Measurements from ENCODE around the gene AFF1.

Gene AFF1

DNA sequence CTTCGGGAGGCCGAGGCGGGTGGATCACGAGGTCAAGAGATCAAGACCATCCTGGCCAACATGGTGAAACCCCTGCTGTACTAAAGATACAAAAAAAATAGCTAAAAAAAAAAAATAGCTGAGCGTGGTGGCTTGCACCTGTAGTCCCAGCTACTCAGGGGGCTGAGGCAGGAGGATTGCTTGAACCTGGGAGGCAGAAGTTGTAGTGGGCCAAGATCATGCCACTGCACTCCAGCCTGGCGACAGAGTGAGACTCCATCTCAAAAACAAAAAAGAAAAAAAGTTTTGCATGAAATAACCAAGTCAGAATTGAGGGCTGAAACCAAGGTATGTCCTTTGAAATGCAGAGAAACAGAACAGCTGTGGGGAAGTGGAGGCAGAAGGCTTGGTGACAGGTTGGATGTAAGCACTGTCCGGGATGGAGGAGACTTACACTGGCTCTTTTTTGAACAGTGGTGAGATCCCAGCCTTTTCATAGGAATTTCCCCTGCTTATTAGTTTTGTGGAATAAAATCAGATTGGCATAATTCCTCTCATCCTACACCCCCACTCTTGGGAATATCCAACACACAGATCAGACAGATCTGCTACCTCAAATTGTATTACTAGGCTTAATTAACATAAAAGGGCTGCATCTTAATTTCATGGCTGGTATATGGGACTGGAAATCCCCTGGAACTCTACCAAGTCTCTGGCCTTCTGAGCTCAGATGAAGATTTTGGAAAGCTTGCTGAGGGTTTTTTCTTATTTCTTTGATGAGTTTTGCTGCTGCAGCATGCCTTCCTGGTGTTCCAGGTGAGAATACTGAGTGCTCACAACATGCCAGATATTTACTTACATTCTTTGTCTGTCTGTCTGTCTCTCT lies 23.8 kb upstream of the AFF1 start:
- TF ChIP-seq POLR2A (IDR thresholded peaks at IDR 0.05; ENCODE audit: low read depth, low read length): no peak
- DNase-seq (ENCODE audit: insufficient read length, low spot score): no peak
- no peak for FAIRE-seq

DNA sequence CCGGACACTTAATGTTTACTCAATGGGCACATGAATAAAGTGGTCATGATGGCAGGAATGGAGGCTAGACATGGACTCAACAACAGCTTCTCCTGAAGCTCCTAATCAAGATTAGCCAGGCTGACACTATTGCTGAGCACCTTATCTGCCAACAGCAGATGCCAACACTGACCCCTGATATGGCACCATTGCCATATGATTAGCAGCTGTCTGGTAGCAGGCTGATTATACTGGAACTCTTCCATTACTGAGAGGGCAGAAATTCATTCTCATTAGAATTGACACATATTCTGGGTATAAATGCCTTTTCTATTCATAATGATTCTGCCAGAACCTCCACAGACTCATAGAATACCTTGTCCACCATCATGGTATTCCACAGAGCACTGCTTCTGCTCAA lies 18.4 kb upstream of the AFF1 start:
- no peak for TF ChIP-seq POLR2A (IDR thresholded peaks at IDR 0.05; ENCODE audit: low read depth, low read length)
- DNase-seq (ENCODE audit: insufficient read length, low spot score): no peak
- no peak for FAIRE-seq

GRCh38 chr4:86917212-86918039 lies 17.4 kb upstream of the AFF1 start:
- FAIRE-seq (no peak), DNase-seq (ENCODE audit: insufficient read length, low spot score) (no peak)
- no peak for TF ChIP-seq POLR2A (IDR thresholded peaks at IDR 0.05; ENCODE audit: low read depth, low read length)

DNA sequence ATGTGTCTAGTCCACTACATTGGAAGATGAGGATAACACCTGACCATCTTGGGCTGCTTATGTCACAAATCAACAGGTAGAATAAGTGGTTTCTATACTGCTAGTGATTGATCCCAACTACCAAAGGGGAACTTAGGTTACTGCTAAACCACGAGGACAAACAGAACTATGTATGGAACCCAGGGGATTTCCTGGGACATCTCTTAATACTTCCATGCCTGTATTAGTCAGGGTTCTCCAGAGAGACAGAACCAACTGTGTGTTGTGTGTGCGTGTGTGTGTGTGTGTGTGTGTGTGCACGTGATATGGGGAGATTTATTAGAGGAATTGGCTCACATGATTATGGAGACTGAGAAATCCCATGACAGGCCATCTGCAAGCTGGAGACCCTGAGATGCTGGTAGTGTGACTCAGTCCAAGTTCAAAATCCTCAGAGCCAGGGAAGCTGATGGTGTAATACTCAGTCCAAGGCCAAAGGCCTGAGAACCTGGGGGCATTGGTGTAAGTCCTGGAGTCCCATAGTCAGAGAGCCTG lies 16.2 kb upstream of the AFF1 start:
- TF ChIP-seq POLR2A (IDR thresholded peaks at IDR 0.05; ENCODE audit: low read depth, low read length): no peak
- FAIRE-seq (no peak), DNase-seq (ENCODE audit: insufficient read length, low spot score) (no peak)

GRCh38 chr4:86919561-86920223 lies 15.1 kb upstream of the AFF1 start:
- no peak for TF ChIP-seq POLR2A (IDR thresholded peaks at IDR 0.05; ENCODE audit: low read depth, low read length)
- FAIRE-seq (no peak), DNase-seq (ENCODE audit: insufficient read length, low spot score) (no peak)

- TF ChIP-seq POLR2A (IDR thresholded peaks at IDR 0.05; ENCODE audit: low read depth, low read length): no peak
- FAIRE-seq (no peak), DNase-seq (ENCODE audit: insufficient read length, low spot score) (no peak)
Measured at GRCh38 chr4:86921608-86922252, 13.1 kb upstream of the AFF1 start.

GRCh38 chr4:86924811-86925210 lies 10.0 kb upstream of the AFF1 start:
- DNase-seq (ENCODE audit: insufficient read length, low spot score): no peak
- TF ChIP-seq POLR2A (IDR thresholded peaks at IDR 0.05; ENCODE audit: low read depth, low read length): no peak
- no peak for FAIRE-seq

GRCh38 chr4:86926435-86927086 lies 8.2 kb upstream of the AFF1 start:
- FAIRE-seq: no peak
- TF ChIP-seq POLR2A (IDR thresholded peaks at IDR 0.05; ENCODE audit: low read depth, low read length): no peak
- no peak for DNase-seq (ENCODE audit: insufficient read length, low spot score)

DNA sequence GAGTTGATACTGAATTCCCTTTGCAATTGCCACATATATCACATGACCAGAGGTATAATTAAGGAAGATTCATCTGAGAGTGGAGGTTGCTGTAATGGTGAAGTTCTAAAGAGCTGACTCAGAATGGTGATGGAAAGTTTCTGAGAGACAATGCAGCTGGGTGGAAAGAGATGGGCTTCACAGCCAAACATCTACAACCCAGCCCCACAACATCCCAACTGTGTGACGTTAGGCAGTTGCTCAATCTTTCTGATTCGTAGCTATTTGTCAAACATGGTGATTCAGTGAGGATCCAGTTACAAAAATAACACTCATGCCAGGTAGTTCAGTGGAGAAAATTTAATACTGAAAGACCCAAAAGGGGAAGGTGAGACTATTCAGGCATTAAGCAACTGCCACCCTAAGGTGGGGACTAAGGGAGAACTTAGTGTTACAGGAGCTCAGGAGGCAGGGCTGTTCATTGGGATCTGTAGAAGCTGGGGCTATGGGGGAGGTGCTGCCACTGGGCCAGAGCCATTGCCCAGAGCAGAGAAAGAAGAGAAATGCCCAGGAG lies 6.9 kb upstream of the AFF1 start:
- FAIRE-seq (no peak), DNase-seq (ENCODE audit: insufficient read length, low spot score) (no peak)
- TF ChIP-seq POLR2A (IDR thresholded peaks at IDR 0.05; ENCODE audit: low read depth, low read length): no peak

- FAIRE-seq (no peak), DNase-seq (ENCODE audit: insufficient read length, low spot score) (no peak)
- no peak for TF ChIP-seq POLR2A (IDR thresholded peaks at IDR 0.05; ENCODE audit: low read depth, low read length)
Measured at GRCh38 chr4:86928400-86929255, 6.2 kb upstream of the AFF1 start.

DNA sequence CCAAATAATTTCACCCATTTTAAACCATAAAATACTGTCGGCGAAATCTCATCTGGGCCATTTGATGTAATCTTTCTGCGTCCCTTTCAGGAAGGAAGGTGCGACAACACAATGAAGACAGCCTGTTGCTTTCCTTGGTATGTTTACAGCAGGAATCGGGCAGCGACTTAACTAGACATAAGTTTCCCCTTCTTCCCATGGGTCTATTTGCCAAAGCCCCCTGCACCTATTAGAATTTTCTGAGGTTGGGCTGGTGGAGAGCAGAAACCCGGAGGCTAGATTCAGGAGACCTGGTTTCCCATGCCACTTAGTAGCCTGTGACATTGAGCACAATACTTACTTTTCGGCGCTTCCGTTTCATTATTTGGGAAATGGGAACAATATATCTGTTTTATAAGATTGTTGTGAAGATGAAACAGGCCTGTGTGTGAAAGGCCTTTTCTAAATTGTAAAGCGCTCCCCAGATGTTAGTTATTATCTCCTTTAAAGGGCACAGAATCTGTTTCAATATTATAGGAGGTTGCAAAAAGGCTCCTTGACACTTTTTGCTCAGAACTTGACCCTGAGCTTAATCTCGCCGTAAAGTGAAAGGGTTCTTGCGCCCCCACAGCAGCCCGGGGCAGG lies 552 bp upstream of the AFF1 start:
- TF ChIP-seq POLR2A (IDR thresholded peaks at IDR 0.05; ENCODE audit: low read depth, low read length): no peak
- FAIRE-seq (no peak), DNase-seq (ENCODE audit: insufficient read length, low spot score) (no peak)

GRCh38 chr4:86935566-86935852 lies 698 bp downstream of the AFF1 start:
- FAIRE-seq (no peak), DNase-seq (ENCODE audit: insufficient read length, low spot score) (no peak)
- TF ChIP-seq POLR2A (IDR thresholded peaks at IDR 0.05; ENCODE audit: low read depth, low read length): no peak

All from H54 (cell line).